Stomach (tissue), 4 donors: ENCODE measurements around the gene PTPRG.

Experiments
- CTCF ChIP-seq, 7 experiments: fragments of 450-650 bp in 4 of 7; fragments of 200-600 bp in 3 of 7; sonication (generic) in 3 of 7; IDR thresholded peaks; one replicate each; pipeline ENCODE4 v1.5.1; 2016 to 2019; ENCODE audit warnings: antibody characterized with exemption in 7 of 7, control low read depth in 2 of 7, mild to moderate bottlenecking in 1 of 7
- POLR2A ChIP-seq, 4 donors: fragments of 450-650 bp; IDR thresholded peaks; one replicate each; pipeline ENCODE4 v1.6.1; 2016; ENCODE audit warnings: antibody characterized with exemption in 4 of 4, control low read depth in 2 of 4, mild to moderate bottlenecking in 1 of 4, moderate library complexity in 1 of 4
- POLR2AphosphoS5 ChIP-seq, 3 donors: sonication (generic); formaldehyde crosslinking; IDR thresholded peaks; one replicate each; pipeline ENCODE4 v1.6.1; 2016; ENCODE audit warnings: antibody characterized with exemption in 3 of 3

DNA sequence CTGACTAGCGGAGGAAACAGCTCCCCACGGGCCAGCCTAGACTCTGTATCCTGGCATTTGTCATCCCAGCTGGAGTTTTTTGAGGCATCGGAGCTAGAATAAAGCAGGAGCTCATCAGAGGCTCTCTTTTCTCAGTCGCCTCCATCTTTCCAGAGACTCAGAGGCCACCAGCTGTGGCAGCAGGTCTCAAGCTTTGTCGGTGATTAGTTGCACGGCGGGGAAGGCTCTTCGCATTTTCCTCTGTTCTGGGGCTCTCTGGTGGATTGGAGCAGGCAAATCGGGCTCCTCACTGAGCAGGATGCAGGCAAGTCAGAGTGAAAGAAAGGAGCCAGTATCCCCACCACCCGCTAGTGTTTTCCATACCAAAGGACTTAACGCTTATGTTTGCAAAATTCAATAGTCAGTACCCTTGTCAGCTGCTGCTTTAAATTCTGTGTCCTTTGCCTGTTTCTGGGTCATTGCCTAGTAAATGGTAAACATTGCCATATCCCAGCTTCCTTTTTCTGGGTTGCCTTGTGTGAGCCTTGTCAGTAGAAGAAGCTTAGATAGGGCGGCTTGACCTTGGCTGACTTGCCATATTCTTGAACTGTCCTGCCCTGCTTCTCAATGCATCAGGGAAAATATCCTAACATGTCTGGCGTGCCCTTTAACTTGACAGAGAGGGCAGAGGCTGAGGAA is 127.1 kb downstream of the PTPRG start:
- TF ChIP-seq CTCF (IDR thresholded peaks at IDR 0.05) (no peak), POLR2AphosphoS5 (IDR thresholded peaks at IDR 0.05) (no peak), POLR2A (IDR thresholded peaks at IDR 0.05) (no peak)
